Endodermal cell (in vitro differentiated cells): ENCODE results near the gene COL6A3. TPM values are rescaled to one million over a fixed set of nuclear protein-coding genes. Genes with fewer than 3 reads are reported as not detected.

Experiments used
- DNase-seq: peaks from one replicate; pipeline ENCODE4 v3.0.0-alpha.2; 2017
- H3K27ac ChIP-seq: 2 replicates; pipeline ENCODE4 v1.5.1; 2013; ENCODE audit warnings: mild to moderate bottlenecking, low read depth, low read length, moderate library complexity
- H3K27me3 ChIP-seq: 2 replicates; pipeline ENCODE4 v1.6.1; 2013; ENCODE audit warnings: mild to moderate bottlenecking, low read length, moderate library complexity; ENCODE audit not compliant: insufficient read depth, control insufficient read depth, poor library complexity, severe bottlenecking
- H3K36me3 ChIP-seq: 2 replicates; pipeline ENCODE4 v1.7.0; 2013; ENCODE audit warnings: mild to moderate bottlenecking, low read length, moderate library complexity; ENCODE audit not compliant: control insufficient read depth, insufficient read depth
- H3K4me1 ChIP-seq: one replicate; pipeline ENCODE4 v1.7.0; 2013; ENCODE audit warnings: low read length; ENCODE audit not compliant: control insufficient read depth, insufficient read depth
- H3K4me3 ChIP-seq: 2 replicates; pipeline ENCODE4 v1.5.1; 2013; ENCODE audit warnings: mild to moderate bottlenecking, low read length, moderate library complexity
- H3K9ac ChIP-seq: 2 replicates; pipeline ENCODE4 v1.6.1; 2013; ENCODE audit warnings: mild to moderate bottlenecking, low read length, moderate library complexity; ENCODE audit not compliant: poor library complexity, severe bottlenecking; ENCODE audit errors: extremely low read depth
- H3K9me3 ChIP-seq: 2 replicates; pipeline ENCODE4 v1.6.1; 2013; ENCODE audit warnings: mild to moderate bottlenecking, low read length, moderate library complexity; ENCODE audit not compliant: control insufficient read depth
- H3K27ac Mint-ChIP-seq: 2 replicates; pipeline ENCODE4 v1.8.0; 2020; ENCODE audit warnings: mixed read lengths
- H3K27me3 Mint-ChIP-seq: 2 replicates; pipeline ENCODE4 v1.8.0; 2021; ENCODE audit warnings: mild to moderate bottlenecking, mixed read lengths; ENCODE audit not compliant: insufficient read depth
- H3K36me3 Mint-ChIP-seq: 2 replicates; pipeline ENCODE4 v1.8.0; 2020; ENCODE audit warnings: low read depth, mixed read lengths
- H3K4me1 Mint-ChIP-seq: 2 replicates; pipeline ENCODE4 v1.8.0; 2020; ENCODE audit warnings: mixed read lengths
- H3K4me3 Mint-ChIP-seq: 2 replicates; pipeline ENCODE4 v1.8.0; 2020; ENCODE audit warnings: mild to moderate bottlenecking, moderate library complexity, mixed read lengths
- H3K9me3 Mint-ChIP-seq: 2 replicates; pipeline ENCODE4 v1.8.0; 2020; ENCODE audit warnings: mild to moderate bottlenecking, mixed read lengths
- WGBS, 2 experiments: methylation state at CpG; one replicate each; pipeline versions ENCODE4 v1.1.5 to v1.1.7; 2013; ENCODE audit warnings: missing lambda C conversion rate in 2 of 2, mixed read lengths in 1 of 2; ENCODE audit not compliant: insufficient coverage in 1 of 2, insufficient read length in 1 of 2; 5-methylcytosine and 5-hydroxymethylcytosine counted together
- total RNA-seq, 2 donors: library from RNA; stranded (reverse); fragmentation: NEBNext Ultra II Directional in 1 of 2; extraction: Animal tissue kit (Norgen Biotek cat#: 25700) in 1 of 2; gene quantifications; 2 replicates in 1 of 2; 3 replicates in 1 of 2; pipeline ENCODE4 v1.2.1, GENCODE V29; 2021
- TF ChIP-seq, protein P1 (sequence below): fragments of 200-600 bp; sonication (generic); conservative IDR thresholded peaks from 2 replicates; pipeline ENCODE4 v1.5.0; 2021; ENCODE audit warnings: antibody characterized with exemption, mild to moderate bottlenecking

The COL6A3 gene
- total RNA-seq, 2 donors from 2014 or later, result 0.40 to 1.2 TPM

DNA sequence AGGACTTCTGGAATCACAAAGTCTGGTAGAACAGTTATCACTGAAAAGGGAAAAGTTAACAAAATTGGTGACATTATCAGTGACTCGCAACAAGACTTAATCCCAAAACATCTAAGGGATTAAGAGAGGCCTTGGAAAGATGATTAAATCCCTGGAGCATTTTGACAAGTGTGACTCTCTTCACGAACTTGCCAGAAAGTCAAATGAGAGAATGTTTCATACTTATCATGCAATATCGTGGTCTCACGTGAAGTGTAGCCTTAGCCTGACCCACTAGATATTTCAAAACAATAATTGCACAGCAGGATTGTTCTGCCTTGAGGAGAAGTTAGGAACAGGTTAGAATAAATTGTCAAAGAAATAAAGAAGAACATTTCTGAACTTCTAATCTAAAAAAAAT is 104.5 kb downstream of the COL6A3 start:
- H3K9ac ChIP-seq, result no peak overlapping the region
- H3K36me3 ChIP-seq, result no peaks in the 10 kb centered on the region
- no peak for DNase-seq
- WGBS, 2 experiments, result 89 to 93% methylated on average over 3 to 4 of the region's 4 CpGs
- no peaks in the 10 kb centered on the region for H3K4me1 ChIP-seq
- TF ChIP-seq, protein P1, sequence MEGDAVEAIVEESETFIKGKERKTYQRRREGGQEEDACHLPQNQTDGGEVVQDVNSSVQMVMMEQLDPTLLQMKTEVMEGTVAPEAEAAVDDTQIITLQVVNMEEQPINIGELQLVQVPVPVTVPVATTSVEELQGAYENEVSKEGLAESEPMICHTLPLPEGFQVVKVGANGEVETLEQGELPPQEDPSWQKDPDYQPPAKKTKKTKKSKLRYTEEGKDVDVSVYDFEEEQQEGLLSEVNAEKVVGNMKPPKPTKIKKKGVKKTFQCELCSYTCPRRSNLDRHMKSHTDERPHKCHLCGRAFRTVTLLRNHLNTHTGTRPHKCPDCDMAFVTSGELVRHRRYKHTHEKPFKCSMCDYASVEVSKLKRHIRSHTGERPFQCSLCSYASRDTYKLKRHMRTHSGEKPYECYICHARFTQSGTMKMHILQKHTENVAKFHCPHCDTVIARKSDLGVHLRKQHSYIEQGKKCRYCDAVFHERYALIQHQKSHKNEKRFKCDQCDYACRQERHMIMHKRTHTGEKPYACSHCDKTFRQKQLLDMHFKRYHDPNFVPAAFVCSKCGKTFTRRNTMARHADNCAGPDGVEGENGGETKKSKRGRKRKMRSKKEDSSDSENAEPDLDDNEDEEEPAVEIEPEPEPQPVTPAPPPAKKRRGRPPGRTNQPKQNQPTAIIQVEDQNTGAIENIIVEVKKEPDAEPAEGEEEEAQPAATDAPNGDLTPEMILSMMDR, result no peak
- peaks cover 1% of the 10 kb centered on the region for H3K9me3 Mint-ChIP-seq
- H3K27ac ChIP-seq, result no peak overlapping the region
- no peaks in the 10 kb centered on the region for H3K27me3 ChIP-seq
- H3K27me3 Mint-ChIP-seq, result peaks cover 7% of the 10 kb centered on the region
- no peaks in the 10 kb centered on the region for H3K9me3 ChIP-seq
- H3K4me1 Mint-ChIP-seq, result no peaks in the 10 kb centered on the region
- H3K36me3 Mint-ChIP-seq, result no peaks in the 10 kb centered on the region
- H3K4me3 ChIP-seq, result no peak overlapping the region
- no peak overlapping the region for H3K4me3 Mint-ChIP-seq
- no peak overlapping the region for H3K27ac Mint-ChIP-seq

DNA sequence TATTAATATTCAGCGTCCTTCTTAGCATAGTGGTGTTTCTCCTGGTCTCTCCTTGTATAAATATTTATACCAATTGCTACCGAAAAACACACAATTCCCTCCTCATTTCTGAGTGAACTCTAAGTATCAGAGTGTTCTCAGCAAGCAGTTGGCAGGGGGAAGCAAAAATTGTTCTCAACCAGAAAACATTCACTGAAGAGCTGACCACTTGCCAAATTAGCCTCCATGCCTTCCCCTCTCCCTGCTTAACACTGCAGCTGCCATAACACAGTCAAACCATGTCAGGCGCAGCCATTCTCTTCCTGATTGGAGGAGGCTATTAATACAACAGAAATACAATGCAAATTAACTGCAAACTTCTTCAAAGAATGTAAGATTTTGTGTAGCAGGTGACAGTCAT is 105.0 kb downstream of the COL6A3 start:
- Histone ChIP-seq H3K9me3 (peaks cover 1% of the 10 kb centered on the region), H3K27ac (no peak overlapping the region), H3K36me3 (no peaks in the 10 kb centered on the region), H3K4me3 (no peak overlapping the region), H3K9ac (no peak overlapping the region), H3K4me1 (no peaks in the 10 kb centered on the region), H3K27me3 (no peaks in the 10 kb centered on the region)
- no peak for DNase-seq
- Mint-ChIP-seq H3K27me3 (peaks cover 5% of the 10 kb centered on the region), H3K9me3 (peaks cover 5% of the 10 kb centered on the region), H3K4me3 (no peak overlapping the region), H3K4me1 (no peaks in the 10 kb centered on the region), H3K36me3 (no peaks in the 10 kb centered on the region), H3K27ac (no peak overlapping the region)
- 81 to 94% methylated on average over 2 to 3 of the region's 3 CpGs for WGBS, 2 experiments
- TF ChIP-seq, protein P1, result no peak

DNA sequence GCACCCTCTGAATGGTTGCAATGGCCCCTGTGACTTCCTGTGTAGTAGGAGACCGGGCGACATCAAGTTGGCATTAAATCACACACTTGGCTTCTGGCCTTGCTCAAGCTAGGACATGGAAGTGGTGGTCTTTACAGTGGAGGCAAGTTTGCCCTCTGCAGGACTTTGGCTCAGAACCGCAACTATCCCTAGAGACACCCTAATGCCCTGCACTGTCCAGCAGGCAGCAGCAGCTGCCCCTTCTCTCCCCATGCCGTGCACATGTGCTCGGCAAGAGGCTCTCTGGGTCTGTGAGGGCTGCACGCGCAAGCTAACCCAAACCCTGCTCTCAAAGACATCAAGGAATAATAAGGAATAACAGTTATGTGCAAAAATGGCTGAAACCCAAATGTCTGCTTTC is 106.5 kb downstream of the COL6A3 start:
- Mint-ChIP-seq H3K36me3 (no peaks in the 10 kb centered on the region), H3K27me3 (peaks cover under 1% of the 10 kb centered on the region), H3K27ac (no peak overlapping the region), H3K9me3 (peaks cover 19% of the 10 kb centered on the region), H3K4me3 (no peak overlapping the region), H3K4me1 (no peaks in the 10 kb centered on the region)
- no peak overlapping the region for H3K9ac ChIP-seq
- peaks cover 6% of the 10 kb centered on the region for H3K9me3 ChIP-seq
- no peaks in the 10 kb centered on the region for H3K4me1 ChIP-seq
- DNase-seq, result no peak
- no peak overlapping the region for H3K27ac ChIP-seq
- TF ChIP-seq, protein P1, result peak; percentile 18
- H3K36me3 ChIP-seq, result no peaks in the 10 kb centered on the region
- WGBS, 2 experiments, result 83 to 95% methylated on average over 1 to 7 of the region's 7 CpGs
- no peak overlapping the region for H3K4me3 ChIP-seq
- H3K27me3 ChIP-seq, result no peaks in the 10 kb centered on the region
